ENCODE measurements around the gene DCXR.

The DCXR gene

GRCh38 chr17:82008941-82009405 is 28.5 kb downstream of the DCXR start:
- Histone ChIP-seq H3K9me3 (ENCODE audit: low read length) (no peaks in the 10 kb centered on the region), H3K4me2 (ENCODE audit: low read length) (no peak overlapping the region), H3K27me3 (ENCODE audit: insufficient read depth, low read length) (no peaks in the 10 kb centered on the region; the same call in 1 of the 2 replicates), H3F3A (ENCODE audit: insufficient read depth, low read length) (no peaks in the 10 kb centered on the region), H3K9me2 (ENCODE audit: low read depth, low read length) (no peaks in the 10 kb centered on the region), H3K79me2 (ENCODE audit: insufficient read depth, low read length) (no peaks in the 10 kb centered on the region), H3K9ac (ENCODE audit: low read length) (no peak overlapping the region), H3K4me3 (ENCODE audit: low read depth, low read length, poor library complexity, severe bottlenecking) (no peak overlapping the region), H3K4me1 (ENCODE audit: insufficient read depth, low read length, severe bottlenecking) (no peaks in the 10 kb centered on the region), H3K36me3 (ENCODE audit: insufficient read depth, low read length) (no peaks in the 10 kb centered on the region; the same call in 1 of the 2 replicates), H3K27ac (ENCODE audit: low read depth, low read length, poor library complexity, severe bottlenecking) (no peak overlapping the region), H4K20me1 (ENCODE audit: insufficient read depth, low read length) (no peaks in the 10 kb centered on the region), H2AFZ (ENCODE audit: low read length) (no peak overlapping the region)
- TF ChIP-seq EZH2 (IDR thresholded peaks at IDR 0.05; ENCODE audit: borderline replicate concordance, low read length): no peak
- TF ChIP-seq CTCF (IDR thresholded peaks at IDR 0.05; ENCODE audit: low read length): no peak

- no peaks in the 10 kb centered on the region; the same call in 1 of the 2 replicates for H3K27me3 ChIP-seq (ENCODE audit: insufficient read depth, low read length)
- H3K9ac ChIP-seq (ENCODE audit: low read length): no peak overlapping the region
- no peak overlapping the region for H2AFZ ChIP-seq (ENCODE audit: low read length)
- no peak overlapping the region for H3K4me2 ChIP-seq (ENCODE audit: low read length)
- no peak overlapping the region for H3K27ac ChIP-seq (ENCODE audit: low read depth, low read length, poor library complexity, severe bottlenecking)
- H4K20me1 ChIP-seq (ENCODE audit: insufficient read depth, low read length): no peaks in the 10 kb centered on the region
- no peak for TF ChIP-seq CTCF (IDR thresholded peaks at IDR 0.05; ENCODE audit: low read length)
- no peak for TF ChIP-seq EZH2 (IDR thresholded peaks at IDR 0.05; ENCODE audit: borderline replicate concordance, low read length)
- no peaks in the 10 kb centered on the region for H3K79me2 ChIP-seq (ENCODE audit: insufficient read depth, low read length)
- no peaks in the 10 kb centered on the region for H3K9me3 ChIP-seq (ENCODE audit: low read length)
- H3F3A ChIP-seq (ENCODE audit: insufficient read depth, low read length): no peaks in the 10 kb centered on the region
- no peaks in the 10 kb centered on the region for H3K9me2 ChIP-seq (ENCODE audit: low read depth, low read length)
- H3K36me3 ChIP-seq (ENCODE audit: insufficient read depth, low read length): no peaks in the 10 kb centered on the region; the same call in 1 of the 2 replicates
- no peaks in the 10 kb centered on the region for H3K4me1 ChIP-seq (ENCODE audit: insufficient read depth, low read length, severe bottlenecking)
- H3K4me3 ChIP-seq (ENCODE audit: low read depth, low read length, poor library complexity, severe bottlenecking): no peak overlapping the region
Measured at GRCh38 chr17:82008258-82008940, 29.1 kb downstream of the DCXR start.

- Histone ChIP-seq H3K36me3 (ENCODE audit: insufficient read depth, low read length) (no peaks in the 10 kb centered on the region; the same call in 1 of the 2 replicates), H3K27ac (ENCODE audit: low read depth, low read length, poor library complexity, severe bottlenecking) (no peak overlapping the region), H3K4me1 (ENCODE audit: insufficient read depth, low read length, severe bottlenecking) (no peaks in the 10 kb centered on the region), H3K27me3 (ENCODE audit: insufficient read depth, low read length) (no peaks in the 10 kb centered on the region; the same call in 1 of the 2 replicates), H3F3A (ENCODE audit: insufficient read depth, low read length) (no peaks in the 10 kb centered on the region), H3K9me2 (ENCODE audit: low read depth, low read length) (no peaks in the 10 kb centered on the region), H2AFZ (ENCODE audit: low read length) (no peak overlapping the region), H3K9me3 (ENCODE audit: low read length) (no peaks in the 10 kb centered on the region), H3K9ac (ENCODE audit: low read length) (no peak overlapping the region), H3K4me3 (ENCODE audit: low read depth, low read length, poor library complexity, severe bottlenecking) (no peak overlapping the region), H4K20me1 (ENCODE audit: insufficient read depth, low read length) (no peaks in the 10 kb centered on the region), H3K79me2 (ENCODE audit: insufficient read depth, low read length) (no peaks in the 10 kb centered on the region), H3K4me2 (ENCODE audit: low read length) (no peak overlapping the region)
- TF ChIP-seq EZH2 (IDR thresholded peaks at IDR 0.05; ENCODE audit: borderline replicate concordance, low read length) (no peak), CTCF (IDR thresholded peaks at IDR 0.05; ENCODE audit: low read length) (no peak)
Measured at GRCh38 chr17:82007495-82008257, 29.8 kb downstream of the DCXR start.

All from OCI-LY1 (cell line).